Measurements from ENCODE around the gene DYNC1H1.
"Not testable (repeated sequence)": the region's sequence is repeated elsewhere in the genome, so short reads cannot be mapped to it uniquely, and the experiment has no call there.

Gene DYNC1H1

DNA sequence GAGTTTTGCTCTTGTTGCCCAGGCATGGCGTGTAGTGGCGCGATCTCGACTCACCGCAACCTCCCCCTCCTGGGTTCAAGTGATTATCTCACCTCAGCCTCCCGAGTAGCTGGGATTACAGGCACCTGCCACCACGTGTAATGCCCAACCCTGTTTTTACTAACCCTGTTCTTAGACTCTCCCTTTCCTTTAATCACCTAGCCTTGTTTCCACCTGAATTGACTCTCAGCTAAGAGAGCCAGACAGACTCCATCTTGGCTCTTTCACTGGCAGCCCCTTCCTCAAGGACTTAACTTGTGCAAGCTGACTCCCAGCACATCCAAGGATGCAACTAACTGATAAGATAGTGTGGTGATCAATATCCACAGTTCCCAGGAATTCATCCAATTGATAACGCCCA lies 100.2 kb downstream of the DYNC1H1 start:
- not testable (repeated sequence) for DNase-seq (ENCODE audit: low read depth)

- no peak for DNase-seq (ENCODE audit: low read depth)
Measured at GRCh38 chr14:102066041-102066451, 101.7 kb downstream of the DYNC1H1 start.

GRCh38 chr14:102071283-102071998 lies 107.1 kb downstream of the DYNC1H1 start:
- DNase-seq (ENCODE audit: low read depth): no peak

- DNase-seq (ENCODE audit: low read depth): peak; percentile 51
Measured at GRCh38 chr14:102074415-102074964, 110.1 kb downstream of the DYNC1H1 start.

- DNase-seq (ENCODE audit: low read depth): no peak
Measured at GRCh38 chr14:102075155-102075554, 110.8 kb downstream of the DYNC1H1 start.

DNA sequence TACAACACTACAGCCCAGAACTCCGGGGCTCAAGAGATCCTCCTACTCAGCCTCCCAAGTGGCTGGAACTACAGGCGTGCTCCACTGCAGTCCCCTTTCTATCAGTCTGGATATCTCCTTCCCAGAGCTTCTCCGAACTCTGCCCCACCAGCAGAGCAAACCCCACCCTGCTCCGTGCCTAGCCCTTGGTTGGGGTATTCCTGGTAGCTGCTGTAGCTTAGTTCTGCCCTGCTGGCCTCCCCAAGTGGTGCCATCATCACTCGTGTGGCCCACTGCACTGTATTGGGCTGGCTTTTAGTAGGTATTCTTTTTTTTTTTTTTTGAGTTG lies 113.0 kb downstream of the DYNC1H1 start:
- no peak for DNase-seq (ENCODE audit: low read depth)

DNA sequence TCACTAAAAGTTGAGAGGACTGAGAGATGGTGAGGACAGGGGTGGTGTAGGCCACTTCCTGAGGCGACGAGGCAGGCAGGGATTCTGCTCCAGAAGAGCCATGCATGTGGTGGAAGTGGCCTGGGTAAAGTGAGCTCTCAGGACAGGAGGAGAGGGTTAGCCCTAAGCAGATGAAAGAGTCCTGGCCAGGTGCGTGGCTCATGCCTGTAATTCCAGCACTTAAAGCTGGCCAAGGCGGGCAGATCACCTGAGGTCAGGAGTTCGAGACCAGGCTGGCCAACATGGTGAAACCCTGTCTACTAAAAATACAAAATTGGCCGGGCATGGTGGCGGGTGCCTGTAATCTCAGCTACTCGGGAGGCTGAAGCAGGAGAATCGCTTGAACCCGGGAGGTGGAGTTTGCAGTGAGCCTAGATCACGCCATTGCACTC lies 114.0 kb downstream of the DYNC1H1 start:
- not testable (repeated sequence) for DNase-seq (ENCODE audit: low read depth)

DNA sequence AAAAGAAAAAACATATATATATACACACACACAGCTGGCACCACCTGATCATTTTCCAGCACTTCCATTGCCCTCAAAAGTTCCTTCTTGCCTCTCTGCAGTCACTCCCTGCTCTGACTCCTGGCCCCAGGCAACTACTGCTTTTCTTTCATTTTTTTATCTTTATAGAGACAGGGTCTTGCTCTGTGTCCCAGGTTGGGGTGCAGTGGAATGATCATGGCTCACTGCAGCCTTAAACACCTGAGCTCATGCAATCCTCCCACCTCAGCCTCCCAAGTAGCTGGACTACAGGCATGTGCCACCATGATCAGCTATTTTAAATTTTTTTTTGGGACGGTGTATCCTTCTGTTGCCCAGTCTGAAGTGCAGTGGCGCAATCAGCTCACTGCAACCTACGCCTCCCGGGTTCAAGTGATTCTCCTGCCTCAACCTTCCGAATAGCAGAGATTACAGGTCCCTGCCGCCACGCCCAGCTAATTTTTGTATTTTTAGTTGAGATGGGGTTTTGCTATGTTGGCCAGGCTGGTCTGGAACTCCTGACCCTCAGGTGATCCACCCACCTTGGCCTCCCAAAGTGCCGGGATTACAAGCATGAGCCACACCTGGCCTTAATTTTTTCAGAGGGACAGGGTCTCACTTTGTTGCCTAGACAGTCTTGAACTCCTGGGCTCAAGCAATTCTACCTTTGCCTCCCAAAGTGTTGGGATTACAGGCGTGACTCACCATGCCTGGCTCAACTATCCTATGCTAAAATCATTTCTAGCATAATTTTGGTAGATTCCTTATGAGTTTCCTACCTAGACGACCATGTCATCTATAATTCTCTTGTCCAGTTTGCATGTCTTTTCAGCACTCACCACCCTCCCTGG lies 114.7 kb downstream of the DYNC1H1 start:
- DNase-seq (ENCODE audit: low read depth): no peak

GRCh38 chr14:102079700-102079979 lies 115.3 kb downstream of the DYNC1H1 start:
- no peak for DNase-seq (ENCODE audit: low read depth)

- DNase-seq (ENCODE audit: low read depth): no peak
Measured at GRCh38 chr14:102080183-102081080, 116.1 kb downstream of the DYNC1H1 start.

DNA sequence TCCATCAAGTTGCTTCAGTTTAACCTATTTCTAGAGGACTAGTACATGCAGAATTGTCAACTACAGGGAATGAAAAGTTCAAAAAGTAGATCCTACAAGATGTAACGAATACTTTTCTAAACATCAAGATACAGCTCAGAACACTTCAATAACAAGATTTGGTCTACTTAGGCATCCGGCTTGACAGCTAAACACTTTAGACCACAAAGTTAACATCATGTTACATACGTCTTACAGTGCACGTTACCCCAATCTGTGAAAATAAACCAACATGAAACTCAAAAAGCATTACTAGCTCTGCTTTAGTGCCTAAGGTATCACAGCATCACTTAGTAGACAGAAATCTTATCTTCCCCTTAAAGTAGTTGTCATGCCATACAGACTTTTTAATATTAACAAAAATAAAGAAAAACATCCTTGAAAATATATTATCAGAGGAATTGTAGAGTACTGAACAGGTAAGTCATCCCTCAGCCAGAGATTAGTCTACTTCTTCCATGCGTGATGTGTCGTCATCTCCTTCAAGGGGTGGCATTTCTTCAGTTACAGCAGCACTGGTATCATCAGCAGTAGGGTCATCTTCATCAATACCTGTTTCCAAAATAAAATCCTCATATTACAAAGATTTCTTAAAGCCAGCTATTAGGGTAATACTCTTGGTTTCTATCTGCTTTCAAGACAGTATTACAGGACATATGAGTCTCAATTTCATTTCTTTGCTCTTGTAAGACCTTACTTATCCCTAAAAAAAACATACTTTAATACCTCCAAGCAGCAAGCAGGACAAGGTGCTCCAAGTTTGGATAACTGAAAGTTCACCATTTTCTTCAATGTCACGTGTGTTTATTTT lies 117.1 kb downstream of the DYNC1H1 start:
- DNase-seq (ENCODE audit: low read depth): no peak

- not testable (repeated sequence) for DNase-seq (ENCODE audit: low read depth)
Measured at GRCh38 chr14:102084522-102084921, 120.1 kb downstream of the DYNC1H1 start.

GRCh38 chr14:102084931-102085330 lies 120.6 kb downstream of the DYNC1H1 start:
- DNase-seq (ENCODE audit: low read depth): no peak

DNA sequence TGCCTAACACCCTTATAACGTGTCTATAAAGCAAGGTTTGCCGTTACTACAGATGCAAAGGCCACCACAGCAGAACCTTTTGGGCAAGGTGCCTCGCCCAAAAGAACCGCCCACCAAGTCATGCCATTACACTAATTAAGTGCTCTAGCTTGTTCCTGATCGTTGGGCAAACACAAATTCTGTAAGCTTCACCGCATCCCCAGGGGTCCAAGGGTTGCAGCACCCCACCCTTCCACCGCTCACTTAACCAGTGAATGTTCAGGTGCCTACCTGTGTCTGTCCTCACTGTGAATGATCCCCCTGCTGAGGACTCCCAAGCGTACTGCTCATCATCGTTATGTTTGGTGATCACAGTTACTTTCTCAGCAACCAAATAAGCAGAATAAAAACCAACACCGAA lies 121.1 kb downstream of the DYNC1H1 start:
- no peak for DNase-seq (ENCODE audit: low read depth)

DNA sequence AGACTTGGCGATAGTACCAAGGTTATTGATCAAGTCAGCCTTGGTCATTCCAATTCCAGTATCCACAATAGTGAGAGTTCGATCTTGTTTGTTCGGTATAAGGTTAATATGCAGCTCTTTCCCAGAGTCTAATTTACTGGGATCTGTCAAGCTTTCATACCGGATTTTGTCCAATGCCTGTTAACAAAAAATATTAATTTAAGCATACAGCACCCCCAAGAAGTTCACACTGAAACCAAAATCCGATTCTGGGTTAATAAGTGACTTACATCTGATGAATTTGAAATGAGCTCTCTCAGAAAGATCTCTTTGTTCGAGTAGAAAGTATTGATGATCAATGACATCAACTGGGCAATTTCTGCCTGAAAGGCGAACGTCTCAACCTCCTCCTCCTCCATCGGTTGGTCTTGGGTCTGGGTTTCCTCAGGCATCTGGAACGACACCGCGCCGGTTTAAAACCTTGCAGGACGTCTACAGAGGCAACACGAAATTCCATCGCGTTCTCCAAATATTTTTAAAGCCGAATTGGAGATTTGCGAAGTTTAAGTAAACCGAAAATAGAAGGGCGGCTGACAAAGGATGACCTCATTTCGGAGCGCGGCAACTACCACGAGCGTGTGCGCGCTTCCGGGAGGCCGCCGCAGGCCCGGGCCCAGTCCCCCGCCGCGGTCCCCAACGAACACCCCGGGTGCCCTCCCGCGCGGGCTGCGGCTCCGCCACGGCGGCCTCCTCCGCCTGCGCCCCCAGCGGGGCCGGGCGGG lies 121.8 kb downstream of the DYNC1H1 start:
- DNase-seq (ENCODE audit: low read depth): peak; percentile 62

- no peak for DNase-seq (ENCODE audit: low read depth)
Measured at GRCh38 chr14:102086709-102086971, 122.3 kb downstream of the DYNC1H1 start.

DNA sequence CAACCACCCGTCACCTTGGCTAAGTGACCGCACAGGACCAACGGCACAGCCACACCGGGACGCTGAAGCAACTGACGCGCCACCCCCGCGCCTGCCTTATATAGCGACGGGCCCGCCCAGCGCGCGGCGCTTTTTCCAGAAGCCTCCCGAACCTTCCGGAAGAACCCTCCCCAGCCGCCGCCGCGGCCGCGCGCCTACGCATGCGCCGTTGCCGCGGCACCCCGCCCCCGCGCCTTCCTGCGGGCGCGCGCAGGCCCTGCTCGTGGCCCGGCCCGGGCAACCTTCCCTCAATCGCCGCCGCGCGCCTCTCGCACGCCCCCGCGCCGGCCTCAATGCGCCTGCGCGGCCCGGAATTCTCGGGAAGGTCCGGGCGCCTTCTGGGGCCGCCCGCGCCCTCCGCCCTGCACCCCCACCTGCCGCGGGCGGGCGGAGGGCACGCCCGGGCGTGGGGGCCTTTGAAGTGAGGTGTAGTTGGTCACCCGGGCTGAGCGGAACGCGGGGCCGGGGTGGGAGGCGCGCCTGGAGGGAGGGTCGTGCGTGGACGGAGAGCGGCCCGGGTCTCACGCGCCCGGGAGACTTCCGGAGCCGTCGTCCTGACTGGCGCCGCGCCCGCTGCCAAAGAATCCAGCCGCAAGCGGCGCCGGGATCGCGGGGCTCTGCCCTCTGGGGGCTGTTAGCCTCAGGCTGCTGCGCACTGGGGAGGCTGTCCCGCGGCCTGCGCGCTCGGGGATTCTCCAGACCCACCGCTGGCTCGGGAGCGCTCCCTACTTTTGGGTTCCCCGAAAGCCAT lies 122.8 kb downstream of the DYNC1H1 start, which contains the start of gene HSP90AA1:
HSP90AA1 (minus strand) TSS at position 73 of the 790 bp plus-strand sequence. CDS start 666 bp downstream, outside the sequence.
- DNase-seq (ENCODE audit: low read depth): peak; percentile 92

GRCh38 chr14:102087762-102088011 lies 123.3 kb downstream of the DYNC1H1 start:
- DNase-seq (ENCODE audit: low read depth): no peak

GRCh38 chr14:102088012-102088792 lies 123.8 kb downstream of the DYNC1H1 start:
- DNase-seq (ENCODE audit: low read depth): no peak

All from fibroblast of gingiva (primary cell).